Spleen (tissue), 7 donors: ENCODE results near the gene RALBP1.

ENCODE experiments used
- CTCF ChIP-seq, 11 experiments: fragments of 200-600 bp in 7 of 11; fragments of 450-650 bp in 4 of 11; sonication (generic) in 4 of 11; IDR thresholded peaks in 8 of 11; conservative IDR thresholded peaks in 3 of 11; 1 replicate in 7 of 11; 2 replicates in 4 of 11; pipeline versions ENCODE4 v1.4.0 to v1.8.0; 2016 to 2021; ENCODE audit warnings: antibody characterized with exemption in 11 of 11, inconsistent platforms in 4 of 11, mild to moderate bottlenecking in 1 of 11
- POLR2A ChIP-seq, 3 donors: fragments of 450-650 bp; IDR thresholded peaks; one replicate each; pipeline ENCODE4 v1.5.1; 2017; ENCODE audit warnings: antibody characterized with exemption in 3 of 3, mild to moderate bottlenecking in 1 of 3
- donor health status: DM: no; HTN: no; CAD: no; lungs with moderate emphysema.
- donor health status: DM: no; HTN: no; CAD: no.
- donor health status: DM: no; HTN: no; CAD: no.

- no peak for TF ChIP-seq CTCF (IDR thresholded peaks at IDR 0.05 in 8 of 11, conservative IDR thresholded peaks at IDR 0.05 in 3 of 11)
- no peak for TF ChIP-seq POLR2A (IDR thresholded peaks at IDR 0.05)
Measured at GRCh38 chr18:9539283-9539682, 64.0 kb downstream of the RALBP1 start.
